GM18508 (cell line): ENCODE results near the gene TSPAN32.
"Not testable (repeated sequence)": the region's sequence is repeated elsewhere in the genome, so short reads cannot be mapped to it uniquely, and the experiment has no call there.

ENCODE experiments used
- ATAC-seq: cut with Tn5 transposase; IDR thresholded peaks from one replicate; pipeline ENCODE4 v1.9.1; 2021; ENCODE audit warnings: moderate number of reproducible peaks; ENCODE audit not compliant: insufficient read depth, unreplicated experiment

Gene TSPAN32

GRCh38 chr11:2360081-2360642 lies 58.3 kb downstream of the TSPAN32 start:
- ATAC-seq: no peak

GRCh38 chr11:2361565-2361964 lies 59.8 kb downstream of the TSPAN32 start:
- ATAC-seq: no peak

- ATAC-seq: no peak
Observed at GRCh38 chr11:2362414-2362813, 60.6 kb downstream of the TSPAN32 start.

- no peak for ATAC-seq
Observed at GRCh38 chr11:2363130-2363529, 61.3 kb downstream of the TSPAN32 start.

- ATAC-seq: no peak
Observed at GRCh38 chr11:2363577-2364370, 62.0 kb downstream of the TSPAN32 start.

GRCh38 chr11:2364386-2364785 lies 62.6 kb downstream of the TSPAN32 start:
- ATAC-seq: not testable (repeated sequence)

- no peak for ATAC-seq
Observed at GRCh38 chr11:2365571-2366210, 63.9 kb downstream of the TSPAN32 start.

- no peak for ATAC-seq
Observed at GRCh38 chr11:2366276-2366675, 64.5 kb downstream of the TSPAN32 start.

- no peak for ATAC-seq
Observed at GRCh38 chr11:2366733-2367132, 64.9 kb downstream of the TSPAN32 start.

GRCh38 chr11:2367266-2368160 lies 65.7 kb downstream of the TSPAN32 start:
- ATAC-seq: no peak
